Measurements from ENCODE around the gene SREBF1.

DNA sequence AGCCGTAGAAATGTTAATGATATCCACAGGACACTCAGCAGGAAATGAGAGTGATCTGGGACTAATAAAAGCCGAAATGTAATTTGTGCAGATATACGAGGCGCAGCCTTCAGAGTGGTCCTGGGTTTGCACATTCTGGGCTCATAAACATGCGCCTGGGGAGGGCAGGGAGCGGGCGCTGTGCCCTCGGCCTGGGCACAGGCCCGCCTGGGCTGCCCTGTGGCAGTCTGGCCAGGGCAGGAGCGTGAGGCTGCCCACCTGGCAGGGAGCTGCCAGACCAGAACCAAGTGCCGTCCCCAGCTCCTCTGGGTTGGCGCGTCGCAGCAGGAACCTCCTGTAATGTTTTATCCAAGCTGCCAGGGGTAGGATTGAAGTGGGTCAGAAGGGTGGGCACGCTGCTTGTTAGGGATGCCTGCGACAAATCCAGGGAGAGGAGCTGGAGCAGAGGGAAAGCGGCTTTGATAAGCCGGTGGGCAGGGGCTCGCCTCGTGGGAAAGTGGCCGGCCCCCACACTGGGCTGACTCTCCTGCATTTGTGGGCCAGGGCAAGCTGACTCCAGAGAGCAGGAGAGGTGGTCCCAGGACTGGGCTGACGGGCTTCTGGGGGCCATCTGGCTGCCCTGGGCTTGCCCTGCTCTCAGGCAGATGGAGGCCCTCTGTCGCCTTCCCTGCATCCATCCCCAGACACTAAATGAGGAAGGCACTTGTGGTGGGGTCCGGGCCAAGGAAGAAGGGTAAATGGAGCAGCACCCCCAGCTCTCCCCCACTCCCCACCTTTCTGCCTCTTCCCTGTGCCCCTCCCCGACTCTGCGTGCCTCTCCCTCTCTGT lies 45.9 kb downstream of the SREBF1 start:
- TF ChIP-seq POLR2A (IDR thresholded peaks at IDR 0.05), result no peak
- TF ChIP-seq, protein P1, sequence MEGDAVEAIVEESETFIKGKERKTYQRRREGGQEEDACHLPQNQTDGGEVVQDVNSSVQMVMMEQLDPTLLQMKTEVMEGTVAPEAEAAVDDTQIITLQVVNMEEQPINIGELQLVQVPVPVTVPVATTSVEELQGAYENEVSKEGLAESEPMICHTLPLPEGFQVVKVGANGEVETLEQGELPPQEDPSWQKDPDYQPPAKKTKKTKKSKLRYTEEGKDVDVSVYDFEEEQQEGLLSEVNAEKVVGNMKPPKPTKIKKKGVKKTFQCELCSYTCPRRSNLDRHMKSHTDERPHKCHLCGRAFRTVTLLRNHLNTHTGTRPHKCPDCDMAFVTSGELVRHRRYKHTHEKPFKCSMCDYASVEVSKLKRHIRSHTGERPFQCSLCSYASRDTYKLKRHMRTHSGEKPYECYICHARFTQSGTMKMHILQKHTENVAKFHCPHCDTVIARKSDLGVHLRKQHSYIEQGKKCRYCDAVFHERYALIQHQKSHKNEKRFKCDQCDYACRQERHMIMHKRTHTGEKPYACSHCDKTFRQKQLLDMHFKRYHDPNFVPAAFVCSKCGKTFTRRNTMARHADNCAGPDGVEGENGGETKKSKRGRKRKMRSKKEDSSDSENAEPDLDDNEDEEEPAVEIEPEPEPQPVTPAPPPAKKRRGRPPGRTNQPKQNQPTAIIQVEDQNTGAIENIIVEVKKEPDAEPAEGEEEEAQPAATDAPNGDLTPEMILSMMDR (IDR thresholded peaks at IDR 0.05), result no peak
